K562 (cell line): ENCODE measurements around the gene TMEM100. TPM values are rescaled to one million over a fixed set of nuclear protein-coding genes. Genes with fewer than 3 reads are reported as not detected.

ENCODE experiments used
- BACH1 ChIP-seq: fragments of 200-800 bp; sonication (Bioruptor generic); IDR thresholded peaks from 2 replicates; pipeline ENCODE4 v1.6.1; 2016; ENCODE audit warnings: missing genetic modification characterization, missing compliant biosample characterization
- CBFA2T3 ChIP-seq: fragments of 450-650 bp; IDR thresholded peaks from 2 replicates; pipeline ENCODE4 v1.6.1; 2017
- DACH1 ChIP-seq: fragments of 450-650 bp; IDR thresholded peaks from 2 replicates; pipeline ENCODE4 v1.6.1; 2018; ENCODE audit not compliant: partially characterized antibody
- DPF2 ChIP-seq: fragments of 450-650 bp; IDR thresholded peaks from 2 replicates; pipeline ENCODE4 v1.6.1; 2016
- EP300 ChIP-seq: IDR thresholded peaks from 2 replicates; pipeline ENCODE4 v1.6.1; 2012; ENCODE audit warnings: low read length, improper control_type of control experiment
- ETS2 ChIP-seq: IDR thresholded peaks from 2 replicates; pipeline ENCODE4 v1.6.1; 2016; ENCODE audit warnings: borderline replicate concordance, missing genetic modification characterization, mild to moderate bottlenecking, moderate library complexity, missing compliant biosample characterization; ENCODE audit not compliant: poor library complexity, severe bottlenecking
- FOSL1 ChIP-seq: fragments of 200-800 bp; sonication (Bioruptor generic); conservative IDR thresholded peaks from 2 replicates; pipeline ENCODE4 v1.6.1; 2016; ENCODE audit warnings: missing genetic modification characterization, missing compliant biosample characterization
- NCOR1 ChIP-seq: fragments of 450-650 bp; IDR thresholded peaks from 2 replicates; pipeline ENCODE4 v1.6.1; 2016; ENCODE audit warnings: mild to moderate bottlenecking, moderate library complexity
- TBL1XR1 ChIP-seq, 2 experiments: IDR thresholded peaks; 2 replicates each; pipeline ENCODE4 v1.6.1; 2012; ENCODE audit warnings: improper control_type of control experiment in 2 of 2, low read length in 2 of 2, mild to moderate bottlenecking in 1 of 2
- ZC3H4 ChIP-seq: sonication (generic); formaldehyde crosslinking; IDR thresholded peaks from 2 replicates; pipeline ENCODE4 v1.9.0; 2021; ENCODE audit warnings: missing genetic modification reagents, borderline replicate concordance
- ZNF212 ChIP-seq: fragments of 450-650 bp; formaldehyde crosslinking; IDR thresholded peaks from 2 replicates; pipeline ENCODE4 v1.4.0; 2020; ENCODE audit warnings: mild to moderate bottlenecking
- ZNF274 ChIP-seq: IDR thresholded peaks from 2 replicates; pipeline ENCODE4 v1.6.1; 2011; ENCODE audit warnings: low read depth, mild to moderate bottlenecking, low read length, moderate library complexity, borderline replicate concordance
- ZNF277 ChIP-seq: fragments of 250-450 bp; sonication (Bioruptor Pico); IDR thresholded peaks from 2 replicates; pipeline ENCODE4 v1.8.0; 2022; ENCODE audit warnings: inconsistent platforms, mild to moderate bottlenecking, moderate library complexity, borderline replicate concordance
- polyA plus RNA-seq, 8 experiments: library from polyadenylated mRNA; depleted of rRNA in 4 of 8; stranded (reverse) in 5 of 8; unstranded in 3 of 8; fragments of >200 nt; fragmentation: Nextera tagmentation in 2 of 8; fragmentation: Illumina TruSeq in 1 of 8; extraction: Ambion mirVana in 2 of 8; extraction: Trizol in 1 of 8; gene quantifications; 2 replicates each; pipeline versions ENCODE4 v1.2.1 to v1.2.3, GENCODE V29; 2011 to 2014; ENCODE audit warnings: inconsistent platforms in 1 of 8, missing spikeins in 1 of 8
- total RNA-seq, 7 experiments: library from RNA; depleted of rRNA in 6 of 7; stranded (reverse); fragments of >200 nt in 6 of 7; fragmentation: Illumina TruSeq in 2 of 7; extraction: Trizol in 2 of 7; gene quantifications; 2 replicates each; pipeline versions ENCODE4 v1.2.1 to v1.2.3, GENCODE V29; 2011 to 2021; ENCODE audit warnings: low replicate concordance in 1 of 7

TMEM100 gene
- total and polyA plus RNA-seq, 9 of the 15 experiments (the other 6 are each of a cell fraction or from before 2014, with no cell fraction given): 0.12 to 0.50 (median 0.19) TPM

DNA sequence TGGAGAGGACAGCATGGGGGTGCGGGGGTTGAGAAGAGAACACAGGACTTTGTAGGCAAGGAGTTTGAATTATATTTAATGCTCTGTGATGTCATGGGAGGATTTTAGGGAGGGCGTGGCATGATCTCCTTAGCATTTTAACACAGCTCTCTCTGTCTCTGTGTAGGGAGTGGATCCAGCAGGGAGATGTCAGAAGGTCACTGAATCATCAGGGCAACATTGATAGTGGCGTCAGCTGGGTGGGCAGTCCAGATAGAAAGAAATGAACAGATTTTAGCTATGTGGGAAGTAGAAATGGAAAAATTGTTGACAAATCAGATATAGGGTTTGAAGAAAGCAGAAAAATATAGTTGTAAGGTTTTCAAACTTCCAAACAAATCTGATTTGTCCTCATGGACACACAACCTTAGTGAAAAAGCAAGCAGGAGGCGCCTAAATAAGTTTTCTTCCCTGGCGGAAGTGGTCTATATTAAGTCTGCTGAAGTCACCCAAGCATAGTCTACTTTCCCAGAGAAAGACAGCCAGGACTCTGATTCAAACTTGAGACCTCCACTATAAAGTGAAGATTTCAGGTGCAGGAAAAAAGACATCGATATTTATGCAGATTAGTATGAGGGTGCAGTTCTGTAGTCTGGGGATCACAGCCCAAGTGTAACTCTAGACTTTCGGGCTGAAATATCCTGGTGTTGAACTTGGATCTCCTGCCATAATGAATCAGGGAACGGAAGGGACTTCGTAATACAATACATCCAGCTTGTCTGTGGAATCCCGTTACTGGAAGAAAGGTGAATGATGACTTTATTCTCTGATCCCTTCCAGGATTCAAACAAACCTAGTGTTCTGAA is 18.1 kb upstream of the TMEM100 start (continued):
- no peak for TF ChIP-seq ZC3H4 (CRISPR knock-in tag)
- no peak for TF ChIP-seq ZNF277 (CRISPR knock-in tag)
- TF ChIP-seq DPF2: 0 out of 2 replicates have a peak, but pooled peaks have one; percentile 28
- peak; percentile 80 for TF ChIP-seq CBFA2T3
- TF ChIP-seq NCOR1: 0 out of 2 replicates have a peak, but pooled peaks have one; percentile 14
- TF ChIP-seq TBL1XR1 (IDR thresholded peaks at IDR 0.05; ENCODE audit: low read length in 2 of 2): 0 out of 4 replicates have a peak, but pooled peaks of 1 of the 2 experiments have one; percentile 16
- peak; percentile 22 for TF ChIP-seq DACH1
- TF ChIP-seq ETS2 (tag): no peak
- no peak for TF ChIP-seq BACH1
- no peak for TF ChIP-seq ZNF212 (CRISPR knock-in tag)
- TF ChIP-seq FOSL1 (tag): peak; percentile 53; the same call in 1 of the 2 replicates
- TF ChIP-seq EP300: peak; percentile 30; the same call in 1 of the 2 replicates
- no peak for TF ChIP-seq ZNF274
